Measurements from ENCODE around the gene KIAA0040.
A peak's percentile ranks its signal among the peaks of the same experiment; 100 is the strongest.

KIAA0040 gene

DNA sequence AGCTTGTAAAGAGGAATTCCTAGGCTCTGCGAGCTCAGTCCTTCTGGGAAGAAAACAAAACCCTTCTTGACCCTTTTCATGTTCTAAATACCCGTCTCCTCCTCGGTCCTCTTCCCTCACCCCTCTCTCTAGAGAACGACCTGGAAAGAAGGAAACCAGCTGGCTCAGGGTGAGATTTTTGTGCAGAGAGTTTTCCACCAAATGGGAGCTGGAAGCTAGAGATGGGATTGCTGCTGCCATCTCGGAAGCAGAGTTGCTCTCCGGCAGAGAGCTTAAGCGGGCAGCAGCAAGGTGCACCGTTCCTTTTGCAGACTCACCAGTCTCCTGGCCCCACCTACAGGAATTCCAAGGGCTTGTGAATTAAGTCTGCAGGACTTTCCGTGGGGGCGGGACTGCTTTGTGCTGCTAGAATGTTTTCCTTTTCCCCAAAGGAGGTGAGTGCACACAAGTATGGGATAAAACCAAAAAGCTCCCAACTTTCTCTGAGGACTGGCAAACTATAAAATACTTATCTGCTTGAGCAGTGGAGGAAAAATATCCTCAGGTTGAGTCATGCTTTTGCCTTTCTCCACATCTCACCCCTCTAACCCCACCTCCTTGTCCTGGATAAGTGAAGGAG, 29.1 kb upstream of the KIAA0040 start:
- TF ChIP-seq, protein P1, sequence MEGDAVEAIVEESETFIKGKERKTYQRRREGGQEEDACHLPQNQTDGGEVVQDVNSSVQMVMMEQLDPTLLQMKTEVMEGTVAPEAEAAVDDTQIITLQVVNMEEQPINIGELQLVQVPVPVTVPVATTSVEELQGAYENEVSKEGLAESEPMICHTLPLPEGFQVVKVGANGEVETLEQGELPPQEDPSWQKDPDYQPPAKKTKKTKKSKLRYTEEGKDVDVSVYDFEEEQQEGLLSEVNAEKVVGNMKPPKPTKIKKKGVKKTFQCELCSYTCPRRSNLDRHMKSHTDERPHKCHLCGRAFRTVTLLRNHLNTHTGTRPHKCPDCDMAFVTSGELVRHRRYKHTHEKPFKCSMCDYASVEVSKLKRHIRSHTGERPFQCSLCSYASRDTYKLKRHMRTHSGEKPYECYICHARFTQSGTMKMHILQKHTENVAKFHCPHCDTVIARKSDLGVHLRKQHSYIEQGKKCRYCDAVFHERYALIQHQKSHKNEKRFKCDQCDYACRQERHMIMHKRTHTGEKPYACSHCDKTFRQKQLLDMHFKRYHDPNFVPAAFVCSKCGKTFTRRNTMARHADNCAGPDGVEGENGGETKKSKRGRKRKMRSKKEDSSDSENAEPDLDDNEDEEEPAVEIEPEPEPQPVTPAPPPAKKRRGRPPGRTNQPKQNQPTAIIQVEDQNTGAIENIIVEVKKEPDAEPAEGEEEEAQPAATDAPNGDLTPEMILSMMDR (IDR thresholded peaks at IDR 0.05), result peak; percentile 38
- no peak for TF ChIP-seq ZFX (IDR thresholded peaks at IDR 0.05; ENCODE audit: borderline replicate concordance)
- H3K27ac ChIP-seq, result no peak overlapping the region

DNA sequence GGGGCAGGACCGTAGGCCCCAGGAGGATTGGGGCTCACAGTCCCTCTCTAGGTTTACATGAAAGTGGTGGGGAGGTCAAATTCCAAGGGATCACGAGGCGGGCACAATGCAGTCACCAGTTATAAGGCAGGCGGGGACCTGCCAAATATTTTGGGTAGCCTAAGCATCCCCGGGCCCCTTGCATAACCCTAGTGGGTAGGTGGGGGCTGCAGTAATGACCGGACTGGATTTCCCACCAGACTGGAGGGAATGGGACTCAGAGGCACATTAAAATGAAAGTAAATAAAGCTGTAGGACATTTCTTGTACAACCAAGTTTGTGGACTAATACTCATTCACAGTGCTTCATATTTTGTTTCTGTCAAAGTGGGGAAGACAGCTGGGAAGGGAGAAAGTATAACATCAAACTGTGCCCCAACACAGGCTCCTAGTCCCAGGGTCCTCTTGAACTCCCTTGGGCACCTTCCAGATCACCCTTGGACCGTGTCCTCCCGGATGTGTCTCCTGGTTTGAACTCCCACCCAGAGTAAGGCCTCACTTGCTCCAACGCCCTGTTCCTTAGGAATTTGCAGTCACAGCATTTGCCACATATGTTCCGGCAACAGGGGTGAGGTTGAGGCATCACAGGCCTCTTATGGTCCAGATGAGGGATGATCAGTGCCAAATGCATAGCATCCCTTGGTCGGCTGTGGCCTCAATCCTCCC, 28.4 kb upstream of the KIAA0040 start:
- no peak for TF ChIP-seq ZFX (IDR thresholded peaks at IDR 0.05; ENCODE audit: borderline replicate concordance)
- TF ChIP-seq, protein P1 (IDR thresholded peaks at IDR 0.05), result no peak
- H3K27ac ChIP-seq, result no peak overlapping the region

DNA sequence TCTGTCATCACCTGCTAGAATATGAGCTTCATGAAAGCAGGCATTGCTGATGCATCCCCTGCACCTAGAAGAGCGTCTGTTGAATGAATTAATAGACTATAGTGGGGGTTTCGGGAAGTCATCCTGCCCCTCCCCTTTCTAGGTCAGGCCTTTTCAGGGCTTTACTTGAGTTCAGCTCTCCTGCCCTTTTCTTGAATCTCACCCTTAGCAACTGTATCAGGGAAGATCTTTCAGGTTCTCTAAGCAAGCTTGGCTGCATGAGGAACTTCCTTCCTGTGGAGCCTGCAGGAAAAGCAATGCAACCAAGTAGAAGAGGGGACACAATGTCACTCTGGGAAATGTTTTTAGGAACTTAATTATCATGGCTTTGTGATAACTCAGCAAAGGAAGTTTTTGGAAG, 27.2 kb upstream of the KIAA0040 start:
- no peak overlapping the region for H3K27ac ChIP-seq
- TF ChIP-seq ZFX (IDR thresholded peaks at IDR 0.05; ENCODE audit: borderline replicate concordance), result no peak
- TF ChIP-seq, protein P1 (IDR thresholded peaks at IDR 0.05), result no peak

DNA sequence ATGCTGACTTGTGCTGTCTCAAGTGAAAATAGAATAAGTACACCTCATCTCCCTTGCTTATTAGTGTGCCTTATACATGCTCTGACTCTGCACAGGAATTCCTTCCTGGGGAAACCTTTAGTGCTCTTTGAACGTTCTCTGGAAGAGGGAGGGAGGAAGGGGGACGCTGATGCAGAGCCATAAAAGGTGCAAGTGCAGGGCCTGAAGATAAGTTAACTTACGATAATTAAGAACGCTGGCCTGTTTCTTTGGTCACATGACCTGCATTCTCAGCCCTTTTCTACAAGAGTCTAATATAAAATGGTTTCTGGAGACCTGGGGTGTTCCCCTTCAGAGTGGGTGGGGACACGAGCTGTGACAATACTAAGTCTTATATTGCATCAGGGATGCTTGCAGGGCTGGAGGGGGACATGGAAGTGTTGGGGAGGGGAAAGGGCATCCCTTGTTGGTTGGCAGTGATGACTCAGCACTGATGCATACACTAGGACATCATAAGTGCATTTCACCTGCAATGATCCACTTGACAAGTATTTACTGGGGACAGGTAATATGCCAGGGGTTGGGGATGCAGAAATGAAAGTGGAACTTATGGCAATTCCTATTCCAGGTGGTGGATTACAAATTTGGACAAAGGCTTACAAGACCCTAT, 26.3 kb upstream of the KIAA0040 start:
- TF ChIP-seq, protein P1 (IDR thresholded peaks at IDR 0.05), result no peak
- no peak overlapping the region for H3K27ac ChIP-seq

DNA sequence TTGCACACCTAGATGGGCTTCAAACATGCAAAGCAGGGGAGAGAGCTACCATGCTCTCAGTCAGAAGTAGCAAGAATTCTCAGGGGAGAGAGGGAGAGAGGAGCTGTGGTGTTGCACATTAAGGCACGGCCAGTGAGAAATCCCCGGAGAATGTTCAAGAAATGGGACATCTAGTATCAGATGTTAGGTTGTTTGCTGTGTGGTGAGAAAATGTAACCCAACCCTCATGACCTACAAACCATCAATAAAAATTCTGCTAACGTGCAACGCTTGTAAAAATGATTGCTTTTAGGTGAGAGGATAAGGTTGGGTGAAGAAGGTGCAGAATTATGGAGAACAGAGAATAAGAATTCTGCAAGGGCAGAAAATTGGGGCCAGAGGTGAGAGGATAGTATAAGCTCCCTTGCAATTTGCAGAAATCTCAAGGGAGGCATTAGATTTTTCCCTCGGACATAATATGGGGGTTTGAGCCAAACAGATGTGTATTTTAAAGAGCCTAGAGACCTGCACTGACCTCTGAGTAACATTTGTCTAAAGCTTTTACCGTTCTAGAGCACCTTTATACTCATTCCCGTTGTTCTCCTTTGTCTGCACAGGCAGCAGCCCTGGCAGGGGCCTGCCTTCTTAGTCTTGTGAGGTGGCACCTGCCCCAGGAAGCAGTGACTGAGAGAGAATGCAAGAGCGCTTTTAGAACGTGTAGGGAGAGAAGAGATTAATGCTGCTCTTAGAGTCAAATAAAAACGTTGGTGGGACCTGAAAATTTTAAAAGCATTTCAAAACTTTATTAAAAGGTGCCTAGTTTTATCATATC, 25.4 kb upstream of the KIAA0040 start:
- H3K27ac ChIP-seq, result no peak overlapping the region
- TF ChIP-seq, protein P1 (IDR thresholded peaks at IDR 0.05), result no peak
- TF ChIP-seq ZFX (IDR thresholded peaks at IDR 0.05; ENCODE audit: borderline replicate concordance), result no peak

DNA sequence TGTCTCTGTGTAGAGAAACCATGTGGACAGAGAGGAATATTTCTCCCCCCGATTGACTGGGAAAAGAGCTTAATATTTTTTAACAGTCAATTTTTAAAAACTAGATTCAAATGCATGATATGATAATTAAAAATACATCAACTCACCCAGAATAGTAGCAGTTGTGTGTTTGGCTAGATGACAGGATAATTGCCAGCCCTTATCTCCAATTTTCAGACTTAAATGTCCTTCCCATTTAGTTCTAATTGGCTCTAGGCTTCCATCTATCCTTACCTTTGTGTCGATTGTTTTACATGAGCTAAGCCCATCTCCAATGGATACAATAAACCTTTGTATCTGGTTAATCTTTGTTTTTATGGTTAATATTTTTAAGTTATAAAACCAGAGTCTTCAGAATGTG, 23.9 kb upstream of the KIAA0040 start:
- no peak overlapping the region for H3K27ac ChIP-seq
- TF ChIP-seq, protein P1 (IDR thresholded peaks at IDR 0.05), result no peak
- TF ChIP-seq ZFX (IDR thresholded peaks at IDR 0.05; ENCODE audit: borderline replicate concordance), result no peak
